GM23338 (cell line): ENCODE results near the gene UQCRFS1. TPM values are rescaled to one million over a fixed set of nuclear protein-coding genes. Genes with fewer than 3 reads are reported as not detected.

Experiments
- ATAC-seq: fragments of 200-7000 bp; cut with Tn5 transposase; 3 replicates; pipeline ENCODE4 v1.9.1; 2020
- DNase-seq: peaks from one replicate; pipeline ENCODE4 v3.0.0-alpha.2; 2015; ENCODE audit warnings: low spot score
- H2AFZ ChIP-seq: fragments of 200-600 bp; sonication (generic); 2 replicates; pipeline ENCODE4 v1.8.0; 2016; ENCODE audit warnings: antibody characterized with exemption, mild to moderate bottlenecking, moderate library complexity
- H3F3A ChIP-seq: fragments of 200-600 bp; sonication (generic); replicated peaks from 2 replicates; pipeline ENCODE4 v1.8.0; 2017; ENCODE audit warnings: antibody characterized with exemption, mixed run types, low read depth
- H3K27ac ChIP-seq: fragments of 200-600 bp; sonication (generic); 2 replicates; pipeline ENCODE4 v1.6.1; 2016; ENCODE audit warnings: low read depth
- H3K27me3 ChIP-seq: fragments of 200-600 bp; sonication (generic); 2 replicates; pipeline ENCODE4 v1.8.0; 2016; ENCODE audit warnings: mild to moderate bottlenecking, mixed run types, moderate library complexity; ENCODE audit not compliant: insufficient read depth
- H3K36me3 ChIP-seq: fragments of 200-600 bp; sonication (generic); 2 replicates; pipeline ENCODE4 v1.8.0; 2016; ENCODE audit warnings: mild to moderate bottlenecking; ENCODE audit not compliant: insufficient read depth
- H3K4me1 ChIP-seq: fragments of 200-600 bp; sonication (generic); 2 replicates; pipeline ENCODE4 v1.8.0; 2016; ENCODE audit warnings: mild to moderate bottlenecking, moderate library complexity; ENCODE audit not compliant: insufficient read depth
- H3K4me2 ChIP-seq: fragments of 200-600 bp; sonication (generic); 2 replicates; pipeline ENCODE4 v1.7.1; 2017; ENCODE audit warnings: mixed run types
- H3K4me3 ChIP-seq: fragments of 200-600 bp; sonication (generic); 2 replicates; pipeline ENCODE4 v1.6.1; 2016; ENCODE audit warnings: mixed run types
- H3K79me2 ChIP-seq: fragments of 200-600 bp; sonication (generic); replicated peaks from 2 replicates; pipeline ENCODE4 v1.8.0; 2017; ENCODE audit warnings: mild to moderate bottlenecking; ENCODE audit not compliant: insufficient read depth
- H3K9me2 ChIP-seq: fragments of 200-600 bp; sonication (generic); 2 replicates; pipeline ENCODE4 v1.8.0; 2017; ENCODE audit not compliant: insufficient read depth
- H4K20me1 ChIP-seq: fragments of 200-600 bp; sonication (generic); replicated peaks from 2 replicates; pipeline ENCODE4 v1.8.0; 2017; ENCODE audit warnings: mild to moderate bottlenecking; ENCODE audit not compliant: insufficient read depth
- H3K27ac Mint-ChIP-seq: 2 replicates; pipeline ENCODE4 v1.8.0; 2020; ENCODE audit warnings: inconsistent platforms, mild to moderate bottlenecking, moderate library complexity, mixed read lengths
- H3K27me3 Mint-ChIP-seq: 3 replicates; pipeline ENCODE4 v1.8.0; 2022; ENCODE audit warnings: low read depth, mild to moderate bottlenecking, moderate library complexity, mixed read lengths, inconsistent platforms; ENCODE audit not compliant: insufficient read depth, poor library complexity
- H3K36me3 Mint-ChIP-seq: 3 replicates; pipeline ENCODE4 v1.8.0; 2021; ENCODE audit warnings: low read depth, mild to moderate bottlenecking, inconsistent platforms, moderate library complexity, mixed read lengths
- H3K4me1 Mint-ChIP-seq: 3 replicates; pipeline ENCODE4 v1.8.0; 2020; ENCODE audit warnings: mild to moderate bottlenecking, inconsistent platforms, mixed read lengths
- H3K4me3 Mint-ChIP-seq: 3 replicates; pipeline ENCODE4 v1.8.0; 2021; ENCODE audit warnings: moderate library complexity, mild to moderate bottlenecking, inconsistent platforms, mixed read lengths
- H3K9me3 Mint-ChIP-seq: 3 replicates; pipeline ENCODE4 v1.8.0; 2020; ENCODE audit warnings: moderate library complexity, mild to moderate bottlenecking, inconsistent platforms, mixed read lengths
- CREB1 ChIP-seq: fragments of 250-450 bp; sonication (Bioruptor Pico); IDR thresholded peaks from 2 replicates; pipeline ENCODE4 v1.5.0; 2020; ENCODE audit warnings: low read depth, mild to moderate bottlenecking, moderate library complexity
- EZH2 ChIP-seq: fragments of 200-600 bp; sonication (generic); IDR thresholded peaks from one replicate; pipeline ENCODE4 v1.8.0; 2017; ENCODE audit warnings: antibody characterized with exemption, mild to moderate bottlenecking, low read depth; ENCODE audit not compliant: unreplicated experiment
- EZH2phosphoT487 ChIP-seq: fragments of 200-600 bp; sonication (generic); IDR thresholded peaks from one replicate; pipeline ENCODE4 v1.8.1; 2018; ENCODE audit warnings: antibody characterized with exemption; ENCODE audit not compliant: unreplicated experiment
- NANOG ChIP-seq: IDR thresholded peaks from 2 replicates; pipeline ENCODE4 v1.6.1; 2016; ENCODE audit warnings: antibody characterized with exemption, borderline replicate concordance
- POLR2AphosphoS5 ChIP-seq: IDR thresholded peaks from 2 replicates; pipeline ENCODE4 v1.6.1; 2016; ENCODE audit warnings: antibody characterized with exemption, low read depth
- STAT1 ChIP-seq: IDR thresholded peaks from one replicate; pipeline ENCODE4 v1.6.1; 2016; ENCODE audit warnings: antibody characterized with exemption; ENCODE audit not compliant: unreplicated experiment
- ZNF114 ChIP-seq: fragments of 250-450 bp; sonication (Bioruptor Pico); IDR thresholded peaks from 2 replicates; pipeline ENCODE4 v1.5.0; 2020; ENCODE audit warnings: mild to moderate bottlenecking, moderate library complexity
- ZNF331 ChIP-seq: fragments of 250-450 bp; sonication (Bioruptor Pico); IDR thresholded peaks from 2 replicates; pipeline ENCODE4 v1.5.0; 2020; ENCODE audit warnings: low read depth, mild to moderate bottlenecking, moderate library complexity
- polyA plus RNA-seq: library from polyadenylated mRNA; unstranded; fragments of >200 nt; fragmentation: Nextera tagmentation; extraction: Ambion mirVana; gene quantifications from 2 replicates; pipeline ENCODE4 v1.2.1, GENCODE V29; 2016
- total RNA-seq: library from RNA; depleted of rRNA; stranded (reverse); fragments of >200 nt; shearing (Covaris generic); gene quantifications from 2 replicates; pipeline ENCODE4 v1.2.3, GENCODE V29; 2014
- TF ChIP-seq, protein P1 (sequence below): IDR thresholded peaks from 2 replicates; pipeline ENCODE4 v1.6.1; 2016; ENCODE audit warnings: antibody characterized with exemption
- TF ChIP-seq, protein P2 (sequence below): fragments of 250-450 bp; sonication (Bioruptor Pico); IDR thresholded peaks from 2 replicates; pipeline ENCODE4 v1.5.0; 2020; ENCODE audit warnings: mild to moderate bottlenecking, moderate library complexity
- TF ChIP-seq, protein P3 (sequence below): IDR thresholded peaks from one replicate; pipeline ENCODE4 v1.6.1; 2018; ENCODE audit warnings: antibody characterized with exemption; ENCODE audit not compliant: unreplicated experiment

The UQCRFS1 gene
- total and polyA plus RNA-seq, 2 experiments from 2014 or later, result 49.4 to 57.6 TPM

DNA sequence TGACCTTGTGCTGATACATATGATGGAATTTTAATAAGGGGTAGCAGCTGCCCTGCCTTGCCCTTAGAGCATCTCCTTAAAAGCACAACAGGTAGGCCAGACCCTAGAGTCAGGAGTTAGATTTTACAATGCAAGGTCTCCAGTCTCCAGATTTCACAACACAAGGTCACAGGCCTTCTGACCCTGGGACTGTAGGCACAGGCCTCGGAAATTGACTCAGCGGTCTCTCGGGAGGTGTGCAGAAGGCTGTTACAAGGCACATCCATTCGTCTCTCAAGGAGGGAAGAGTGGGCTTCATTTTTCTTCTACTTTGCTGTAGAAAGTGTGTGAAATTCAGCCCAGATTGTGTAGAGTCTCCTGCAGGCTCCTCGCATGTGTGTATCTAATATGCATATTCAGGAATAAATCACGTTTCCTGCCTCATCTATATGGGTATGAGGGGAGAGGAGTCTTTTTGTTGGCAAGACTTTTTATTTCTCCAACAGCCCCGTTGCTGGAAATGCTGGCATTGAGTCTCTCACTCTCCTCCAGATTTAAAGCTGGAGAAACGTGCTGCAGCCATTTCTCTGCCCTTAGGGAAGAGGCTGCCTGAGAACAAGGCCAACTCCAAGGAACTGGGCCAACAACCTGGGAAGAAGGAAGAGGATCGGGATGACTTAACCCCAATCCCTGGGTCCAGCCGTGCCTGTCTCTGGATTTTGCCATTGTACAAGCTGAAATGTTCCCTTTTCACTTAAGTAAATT lies 24.5 kb downstream of the UQCRFS1 start:
- Histone ChIP-seq H3K27ac (no peak overlapping the region), H3K27me3 (no peaks in the 10 kb centered on the region), H2AFZ (no peak overlapping the region), H3F3A (no peaks in the 10 kb centered on the region), H3K4me2 (no peak overlapping the region), H4K20me1 (no peaks in the 10 kb centered on the region), H3K9me2 (0 out of 2 replicates have a peak, but pooled peaks cover 2% of the 10 kb centered on the region), H3K4me1 (peaks cover 4% of the 10 kb centered on the region; the same call in 1 of the 2 replicates), H3K79me2 (no peaks in the 10 kb centered on the region), H3K4me3 (no peak overlapping the region), H3K36me3 (no peaks in the 10 kb centered on the region)
- DNase-seq (no peak), ATAC-seq (no peak)
- Mint-ChIP-seq H3K27me3 (peaks cover 5% of the 10 kb centered on the region), H3K9me3 (no peaks in the 10 kb centered on the region), H3K27ac (no peak overlapping the region), H3K36me3 (no peaks in the 10 kb centered on the region), H3K4me1 (peaks cover 12% of the 10 kb centered on the region), H3K4me3 (no peak overlapping the region)
- TF ChIP-seq STAT1 (no peak), CREB1 (CRISPR knock-in tag) (no peak), ZNF331 (CRISPR knock-in tag) (no peak), NANOG (no peak), EZH2phosphoT487 (no peak), POLR2AphosphoS5 (no peak), EZH2 (no peak), ZNF114 (CRISPR knock-in tag) (no peak)
- TF ChIP-seq, protein P1, sequence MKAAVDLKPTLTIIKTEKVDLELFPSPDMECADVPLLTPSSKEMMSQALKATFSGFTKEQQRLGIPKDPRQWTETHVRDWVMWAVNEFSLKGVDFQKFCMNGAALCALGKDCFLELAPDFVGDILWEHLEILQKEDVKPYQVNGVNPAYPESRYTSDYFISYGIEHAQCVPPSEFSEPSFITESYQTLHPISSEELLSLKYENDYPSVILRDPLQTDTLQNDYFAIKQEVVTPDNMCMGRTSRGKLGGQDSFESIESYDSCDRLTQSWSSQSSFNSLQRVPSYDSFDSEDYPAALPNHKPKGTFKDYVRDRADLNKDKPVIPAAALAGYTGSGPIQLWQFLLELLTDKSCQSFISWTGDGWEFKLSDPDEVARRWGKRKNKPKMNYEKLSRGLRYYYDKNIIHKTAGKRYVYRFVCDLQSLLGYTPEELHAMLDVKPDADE, result no peak
- TF ChIP-seq, protein P2, sequence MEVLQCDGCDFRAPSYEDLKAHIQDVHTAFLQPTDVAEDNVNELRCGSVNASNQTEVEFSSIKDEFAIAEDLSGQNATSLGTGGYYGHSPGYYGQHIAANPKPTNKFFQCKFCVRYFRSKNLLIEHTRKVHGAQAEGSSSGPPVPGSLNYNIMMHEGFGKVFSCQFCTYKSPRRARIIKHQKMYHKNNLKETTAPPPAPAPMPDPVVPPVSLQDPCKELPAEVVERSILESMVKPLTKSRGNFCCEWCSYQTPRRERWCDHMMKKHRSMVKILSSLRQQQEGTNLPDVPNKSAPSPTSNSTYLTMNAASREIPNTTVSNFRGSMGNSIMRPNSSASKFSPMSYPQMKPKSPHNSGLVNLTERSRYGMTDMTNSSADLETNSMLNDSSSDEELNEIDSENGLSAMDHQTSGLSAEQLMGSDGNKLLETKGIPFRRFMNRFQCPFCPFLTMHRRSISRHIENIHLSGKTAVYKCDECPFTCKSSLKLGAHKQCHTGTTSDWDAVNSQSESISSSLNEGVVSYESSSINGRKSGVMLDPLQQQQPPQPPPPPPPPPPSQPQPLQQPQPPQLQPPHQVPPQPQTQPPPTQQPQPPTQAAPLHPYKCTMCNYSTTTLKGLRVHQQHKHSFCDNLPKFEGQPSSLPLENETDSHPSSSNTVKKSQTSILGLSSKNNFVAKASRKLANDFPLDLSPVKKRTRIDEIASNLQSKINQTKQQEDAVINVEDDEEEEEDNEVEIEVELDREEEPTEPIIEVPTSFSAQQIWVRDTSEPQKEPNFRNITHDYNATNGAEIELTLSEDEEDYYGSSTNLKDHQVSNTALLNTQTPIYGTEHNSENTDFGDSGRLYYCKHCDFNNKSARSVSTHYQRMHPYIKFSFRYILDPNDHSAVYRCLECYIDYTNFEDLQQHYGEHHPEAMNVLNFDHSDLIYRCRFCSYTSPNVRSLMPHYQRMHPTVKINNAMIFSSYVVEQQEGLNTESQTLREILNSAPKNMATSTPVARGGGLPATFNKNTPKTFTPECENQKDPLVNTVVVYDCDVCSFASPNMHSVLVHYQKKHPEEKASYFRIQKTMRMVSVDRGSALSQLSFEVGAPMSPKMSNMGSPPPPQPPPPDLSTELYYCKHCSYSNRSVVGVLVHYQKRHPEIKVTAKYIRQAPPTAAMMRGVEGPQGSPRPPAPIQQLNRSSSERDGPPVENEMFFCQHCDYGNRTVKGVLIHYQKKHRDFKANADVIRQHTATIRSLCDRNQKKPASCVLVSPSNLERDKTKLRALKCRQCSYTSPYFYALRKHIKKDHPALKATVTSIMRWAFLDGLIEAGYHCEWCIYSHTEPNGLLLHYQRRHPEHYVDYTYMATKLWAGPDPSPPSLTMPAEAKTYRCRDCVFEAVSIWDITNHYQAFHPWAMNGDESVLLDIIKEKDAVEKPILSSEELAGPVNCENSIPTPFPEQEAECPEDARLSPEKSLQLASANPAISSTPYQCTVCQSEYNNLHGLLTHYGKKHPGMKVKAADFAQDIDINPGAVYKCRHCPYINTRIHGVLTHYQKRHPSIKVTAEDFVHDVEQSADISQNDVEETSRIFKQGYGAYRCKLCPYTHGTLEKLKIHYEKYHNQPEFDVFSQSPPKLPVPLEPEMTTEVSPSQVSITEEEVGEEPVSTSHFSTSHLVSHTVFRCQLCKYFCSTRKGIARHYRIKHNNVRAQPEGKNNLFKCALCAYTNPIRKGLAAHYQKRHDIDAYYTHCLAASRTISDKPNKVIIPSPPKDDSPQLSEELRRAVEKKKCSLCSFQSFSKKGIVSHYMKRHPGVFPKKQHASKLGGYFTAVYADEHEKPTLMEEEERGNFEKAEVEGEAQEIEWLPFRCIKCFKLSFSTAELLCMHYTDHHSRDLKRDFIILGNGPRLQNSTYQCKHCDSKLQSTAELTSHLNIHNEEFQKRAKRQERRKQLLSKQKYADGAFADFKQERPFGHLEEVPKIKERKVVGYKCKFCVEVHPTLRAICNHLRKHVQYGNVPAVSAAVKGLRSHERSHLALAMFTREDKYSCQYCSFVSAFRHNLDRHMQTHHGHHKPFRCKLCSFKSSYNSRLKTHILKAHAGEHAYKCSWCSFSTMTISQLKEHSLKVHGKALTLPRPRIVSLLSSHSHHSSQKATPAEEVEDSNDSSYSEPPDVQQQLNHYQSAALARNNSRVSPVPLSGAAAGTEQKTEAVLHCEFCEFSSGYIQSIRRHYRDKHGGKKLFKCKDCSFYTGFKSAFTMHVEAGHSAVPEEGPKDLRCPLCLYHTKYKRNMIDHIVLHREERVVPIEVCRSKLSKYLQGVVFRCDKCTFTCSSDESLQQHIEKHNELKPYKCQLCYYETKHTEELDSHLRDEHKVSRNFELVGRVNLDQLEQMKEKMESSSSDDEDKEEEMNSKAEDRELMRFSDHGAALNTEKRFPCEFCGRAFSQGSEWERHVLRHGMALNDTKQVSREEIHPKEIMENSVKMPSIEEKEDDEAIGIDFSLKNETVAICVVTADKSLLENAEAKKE (CRISPR knock-in tag), result no peak
- TF ChIP-seq, protein P3, sequence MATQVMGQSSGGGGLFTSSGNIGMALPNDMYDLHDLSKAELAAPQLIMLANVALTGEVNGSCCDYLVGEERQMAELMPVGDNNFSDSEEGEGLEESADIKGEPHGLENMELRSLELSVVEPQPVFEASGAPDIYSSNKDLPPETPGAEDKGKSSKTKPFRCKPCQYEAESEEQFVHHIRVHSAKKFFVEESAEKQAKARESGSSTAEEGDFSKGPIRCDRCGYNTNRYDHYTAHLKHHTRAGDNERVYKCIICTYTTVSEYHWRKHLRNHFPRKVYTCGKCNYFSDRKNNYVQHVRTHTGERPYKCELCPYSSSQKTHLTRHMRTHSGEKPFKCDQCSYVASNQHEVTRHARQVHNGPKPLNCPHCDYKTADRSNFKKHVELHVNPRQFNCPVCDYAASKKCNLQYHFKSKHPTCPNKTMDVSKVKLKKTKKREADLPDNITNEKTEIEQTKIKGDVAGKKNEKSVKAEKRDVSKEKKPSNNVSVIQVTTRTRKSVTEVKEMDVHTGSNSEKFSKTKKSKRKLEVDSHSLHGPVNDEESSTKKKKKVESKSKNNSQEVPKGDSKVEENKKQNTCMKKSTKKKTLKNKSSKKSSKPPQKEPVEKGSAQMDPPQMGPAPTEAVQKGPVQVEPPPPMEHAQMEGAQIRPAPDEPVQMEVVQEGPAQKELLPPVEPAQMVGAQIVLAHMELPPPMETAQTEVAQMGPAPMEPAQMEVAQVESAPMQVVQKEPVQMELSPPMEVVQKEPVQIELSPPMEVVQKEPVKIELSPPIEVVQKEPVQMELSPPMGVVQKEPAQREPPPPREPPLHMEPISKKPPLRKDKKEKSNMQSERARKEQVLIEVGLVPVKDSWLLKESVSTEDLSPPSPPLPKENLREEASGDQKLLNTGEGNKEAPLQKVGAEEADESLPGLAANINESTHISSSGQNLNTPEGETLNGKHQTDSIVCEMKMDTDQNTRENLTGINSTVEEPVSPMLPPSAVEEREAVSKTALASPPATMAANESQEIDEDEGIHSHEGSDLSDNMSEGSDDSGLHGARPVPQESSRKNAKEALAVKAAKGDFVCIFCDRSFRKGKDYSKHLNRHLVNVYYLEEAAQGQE, result no peak
